T-cell (primary cell): ENCODE measurements around the gene LGI4. TPM values are rescaled to one million over a fixed set of nuclear protein-coding genes. Genes with fewer than 3 reads are reported as not detected.
A peak's percentile ranks its signal among the peaks of the same experiment; 100 is the strongest.
"Not testable (repeated sequence)": the region's sequence is repeated elsewhere in the genome, so short reads cannot be mapped to it uniquely, and the experiment has no call there.

Source experiments
- ATAC-seq, 4 experiments: fragments of 200-7000 bp in 3 of 4; fragments of 150-1000 bp in 1 of 4; cut with Tn5 transposase; replicated peaks in 1 of 4; 1 replicate in 3 of 4; 2 replicates in 1 of 4; pipeline ENCODE4 v1.10.0; 2021; ENCODE audit warnings: moderate library complexity in 3 of 4, mild to moderate bottlenecking in 2 of 4, moderate number of reproducible peaks in 1 of 4
- CTCF ChIA-PET, 2 donors: fragments of 300-600 bp; sonication (Branson Sonifier 250); formaldehyde crosslinking; loops; one replicate each; lab custom pipeline; 2022; ENCODE audit warnings: antibody characterized with exemption in 2 of 2; lab: Charles Lee
- POLR2A ChIA-PET, 2 donors: fragments of 300-600 bp; sonication (Branson Sonifier 250); formaldehyde crosslinking; loops; one replicate each; lab custom pipeline; 2022; ENCODE audit warnings: antibody characterized with exemption in 2 of 2; lab: Charles Lee
- DNase-seq, 35 experiments: peaks; one replicate each; pipeline versions ENCODE4 v3.0.0 to v3.0.0-alpha.2; 2013 to 2023
- H3K27ac ChIP-seq: one replicate; pipeline ENCODE4 v1.5.1; 2013; ENCODE audit warnings: low read length
- H3K27me3 ChIP-seq, 2 experiments: replicated peaks in 1 of 2; 1 replicate in 1 of 2; 2 replicates in 1 of 2; pipeline versions ENCODE4 v1.6.1 to v1.7.0; 2013; ENCODE audit warnings: low read length in 1 of 2, mixed read lengths in 1 of 2; ENCODE audit not compliant: control insufficient read depth in 2 of 2, insufficient read depth in 2 of 2; ENCODE audit errors: extremely low read depth in 1 of 2
- H3K36me3 ChIP-seq, 2 donors: 1 replicate in 1 of 2; 2 replicates in 1 of 2; pipeline versions ENCODE4 v1.6.1 to v1.7.0; 2013; ENCODE audit warnings: low read length in 1 of 2; ENCODE audit not compliant: control insufficient read depth in 2 of 2, insufficient read depth in 1 of 2; ENCODE audit errors: extremely low read depth in 1 of 2
- H3K4me1 ChIP-seq, 2 experiments: 1 replicate in 1 of 2; 2 replicates in 1 of 2; pipeline versions ENCODE4 v1.6.1 to v1.7.0; 2013; ENCODE audit warnings: low read length in 2 of 2, mixed read lengths in 1 of 2; ENCODE audit not compliant: insufficient read depth in 2 of 2, control insufficient read depth in 1 of 2; ENCODE audit errors: extremely low read depth in 1 of 2
- H3K4me3 ChIP-seq, 2 donors: 1 replicate in 1 of 2; 2 replicates in 1 of 2; pipeline versions ENCODE4 v1.5.1 to v1.7.0; 2013; ENCODE audit warnings: mild to moderate bottlenecking in 2 of 2, low read length in 1 of 2, moderate library complexity in 1 of 2; ENCODE audit not compliant: control insufficient read depth in 1 of 2; ENCODE audit errors: extremely low read depth in 1 of 2
- H3K9me3 ChIP-seq: 2 replicates; pipeline ENCODE4 v1.7.0; 2013
- H3K27ac Mint-ChIP-seq, 2 donors: one replicate each; pipeline ENCODE4 v1.8.0; 2020 to 2021; ENCODE audit warnings: mild to moderate bottlenecking in 2 of 2, mixed read lengths in 2 of 2
- H3K27me3 Mint-ChIP-seq, 2 donors: one replicate each; pipeline ENCODE4 v1.8.0; 2021 to 2022; ENCODE audit warnings: mixed read lengths in 2 of 2
- H3K36me3 Mint-ChIP-seq: one replicate; pipeline ENCODE4 v1.8.0; 2021; ENCODE audit warnings: mixed read lengths
- H3K4me1 Mint-ChIP-seq, 3 donors: one replicate each; pipeline ENCODE4 v1.8.0; 2020 to 2022; ENCODE audit warnings: mixed read lengths in 3 of 3, mild to moderate bottlenecking in 1 of 3
- H3K4me3 Mint-ChIP-seq, 3 donors: one replicate each; pipeline ENCODE4 v1.8.0; 2020 to 2022; ENCODE audit warnings: mild to moderate bottlenecking in 3 of 3, mixed read lengths in 3 of 3, moderate library complexity in 3 of 3
- H3K9me3 Mint-ChIP-seq, 3 donors: one replicate each; pipeline ENCODE4 v1.8.0; 2020 to 2022; ENCODE audit warnings: mixed read lengths in 3 of 3
- WGBS: methylation state at CpG from one replicate; pipeline ENCODE4 v1.1.5; 2013; ENCODE audit warnings: missing lambda C conversion rate; ENCODE audit not compliant: insufficient coverage; 5-methylcytosine and 5-hydroxymethylcytosine counted together
- total RNA-seq, 35 experiments: library from RNA in 6 of 35; stranded (reverse) in 6 of 35; fragments of 120-200 nt in 1 of 35; gene quantifications; one replicate each; pipeline versions ENCODE4 v1.2.1 to v1.2.4 and lab custom pipeline; 2013 to 2026

Gene LGI4
- total RNA-seq, 5 donors from 2014 or later (not counting 1 experiment from before 2014, with no cell fraction given), result 0.15 to 1.1 (median 0.89) TPM

DNA sequence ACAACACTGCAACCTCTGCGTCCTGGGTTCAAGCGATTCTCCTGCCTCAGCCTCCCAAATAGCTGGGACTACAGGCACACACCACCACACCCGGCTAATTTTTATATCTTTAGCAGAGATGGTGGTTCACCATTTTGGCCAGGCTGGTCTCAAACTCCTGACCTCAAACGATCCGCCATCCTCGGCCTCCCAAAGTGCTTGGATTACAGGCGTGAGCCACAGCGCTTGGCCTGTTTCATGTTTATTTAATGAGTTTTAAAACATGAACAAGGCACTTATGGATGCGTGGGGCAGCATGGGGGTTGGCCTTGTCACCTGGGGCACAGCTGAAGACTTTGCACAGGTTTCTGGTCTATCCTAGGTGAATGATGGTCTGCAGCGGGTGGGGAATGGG lies 18.3 kb upstream of the LGI4 start:
- ATAC-seq, H3K27me3 ChIP-seq, H3K9me3 Mint-ChIP-seq, H3K9me3 ChIP-seq, POLR2A ChIA-PET, DNase-seq, H3K27me3 Mint-ChIP-seq, H3K4me3 ChIP-seq: not testable (repeated sequence)
- Mint-ChIP-seq H3K27ac (peak overlapping the region; percentile 81 to 86), H3K4me1 (peaks cover 32 to 54% (median 45%) of the 10 kb centered on the region in 3 donors), H3K4me3 (peak overlapping the region; percentile 99), H3K36me3 (peaks cover 20% of the 10 kb centered on the region)
- Histone ChIP-seq H3K36me3 (peaks cover 0 to 19% of the 10 kb centered on the region in 2 donors), H3K27ac (peak overlapping the region; percentile 92), H3K4me1 (peaks cover 10 to 44% of the 10 kb centered on the region in 2 experiments)
- CTCF ChIA-PET, result interaction anchor here (1.0 to 1.7 kb wide), 4 partner anchors 12 to 70 kb away, joined by 3 to 12 read pairs (median 4); no protein-coding TSS in a partner anchor
- WGBS, result 98% methylated on average over 9 of the region's 10 CpGs

DNA sequence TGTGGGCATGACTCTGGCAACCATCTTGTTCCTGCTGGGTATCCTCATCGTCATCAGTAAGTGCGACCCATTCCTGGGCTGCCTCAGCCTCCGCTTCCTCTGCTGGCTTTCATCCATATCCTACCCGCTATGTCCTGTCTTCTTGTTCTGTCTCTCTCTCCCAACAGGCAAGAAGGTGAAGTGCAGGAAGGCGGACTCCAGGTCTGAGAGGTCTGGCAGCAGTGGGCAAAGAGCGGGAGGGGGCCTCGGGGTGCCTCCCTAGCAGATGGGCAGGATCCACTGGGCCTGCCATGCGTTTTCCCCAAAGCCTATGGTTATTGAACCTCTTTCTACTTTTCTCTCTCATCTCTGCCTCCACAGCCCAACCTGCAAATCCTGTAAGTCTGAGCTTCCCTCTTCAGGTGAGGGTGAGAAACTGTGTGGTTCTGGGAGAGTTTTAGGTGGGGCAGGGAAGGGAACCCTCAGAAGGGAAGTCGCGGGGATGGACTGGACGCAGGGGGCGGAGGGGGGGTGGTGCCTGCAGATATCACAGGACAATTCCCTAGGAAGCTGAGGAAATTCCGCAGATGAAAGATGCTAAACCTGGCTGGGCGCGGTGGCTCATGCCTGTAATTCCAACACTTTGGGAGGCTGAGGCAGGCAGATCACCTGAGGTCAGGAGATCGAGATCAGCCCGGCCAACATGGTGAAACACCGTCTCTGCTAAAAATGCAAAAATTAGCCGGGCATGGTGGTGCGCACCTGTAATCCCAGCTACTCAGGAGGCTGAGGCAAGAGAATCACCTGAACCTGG lies 16.6 kb upstream of the LGI4 start:
- no peak for ATAC-seq
- peaks cover 10 to 28% of the 10 kb centered on the region in 2 experiments for H3K4me1 ChIP-seq
- Mint-ChIP-seq H3K27ac (peak overlapping the region in 1 of 2 donors; percentile 19), H3K4me1 (peaks cover 15 to 42% (median 29%) of the 10 kb centered on the region in 3 donors), H3K4me3 (peak overlapping the region in 1 of 3 donors; percentile 41), H3K9me3 (no peaks in the 10 kb centered on the region), H3K27me3 (no peaks in the 10 kb centered on the region), H3K36me3 (peaks cover 8% of the 10 kb centered on the region)
- H3K27ac ChIP-seq, result no peak overlapping the region
- ChIA-PET CTCF (interaction anchor here in 1 of 2 donors (0.9 kb wide), 1 partner anchor 10 kb away, joined by 3 read pairs; no protein-coding TSS in a partner anchor), POLR2A (no interaction called here)
- H3K27me3 ChIP-seq, result no peaks in the 10 kb centered on the region
- H3K4me3 ChIP-seq, result no peak overlapping the region
- H3K9me3 ChIP-seq, result no peaks in the 10 kb centered on the region
- peaks cover 0 to 2% of the 10 kb centered on the region in 2 donors for H3K36me3 ChIP-seq
- WGBS, result 95% methylated on average over 11 of the region's 20 CpGs
- no peak for DNase-seq

DNA sequence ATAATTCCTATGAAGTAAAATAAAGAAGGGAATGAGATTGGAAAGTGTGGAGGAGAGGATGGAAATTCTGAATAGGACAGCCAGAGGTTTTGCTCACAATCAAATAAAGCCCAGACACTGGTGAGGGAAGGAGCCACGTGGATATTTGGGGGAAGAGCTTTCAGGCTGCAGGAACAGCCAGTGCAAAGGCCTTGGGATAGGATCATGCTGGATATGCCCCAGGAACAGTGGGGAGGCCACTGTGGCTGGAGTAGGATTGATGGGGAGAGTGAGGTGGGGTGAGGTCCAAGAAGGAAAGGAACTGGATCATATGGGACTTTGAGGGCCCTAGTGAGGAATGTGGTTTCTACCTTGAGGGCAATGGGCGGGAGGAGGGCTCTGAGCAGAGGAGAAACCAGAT lies 15.6 kb upstream of the LGI4 start:
- ChIA-PET CTCF (no interaction called here), POLR2A (interaction anchor here in 1 of 2 donors (0.7 kb wide), 1 partner anchor 122 kb away, joined by 3 read pairs; no protein-coding TSS in a partner anchor)
- H3K9me3 Mint-ChIP-seq, result no peaks in the 10 kb centered on the region
- H3K27me3 Mint-ChIP-seq, result no peaks in the 10 kb centered on the region
- no peak for ATAC-seq
- no peaks in the 10 kb centered on the region for H3K36me3 Mint-ChIP-seq
- H3K4me1 ChIP-seq, result peaks cover 3 to 18% of the 10 kb centered on the region in 2 experiments
- H3K4me3 Mint-ChIP-seq, result no peak overlapping the region
- H3K27me3 ChIP-seq, result no peaks in the 10 kb centered on the region
- WGBS, result 84% methylated on average over 2 of the region's 2 CpGs
- peak overlapping the region in 1 of 2 donors; percentile 47 for H3K27ac Mint-ChIP-seq
- H3K4me3 ChIP-seq, result no peak overlapping the region
- no peak overlapping the region for H3K27ac ChIP-seq
- no peaks in the 10 kb centered on the region for H3K9me3 ChIP-seq
- H3K4me1 Mint-ChIP-seq, result peaks cover 7 to 33% (median 21%) of the 10 kb centered on the region in 3 donors
- no peak for DNase-seq
- H3K36me3 ChIP-seq, result no peaks in the 10 kb centered on the region

DNA sequence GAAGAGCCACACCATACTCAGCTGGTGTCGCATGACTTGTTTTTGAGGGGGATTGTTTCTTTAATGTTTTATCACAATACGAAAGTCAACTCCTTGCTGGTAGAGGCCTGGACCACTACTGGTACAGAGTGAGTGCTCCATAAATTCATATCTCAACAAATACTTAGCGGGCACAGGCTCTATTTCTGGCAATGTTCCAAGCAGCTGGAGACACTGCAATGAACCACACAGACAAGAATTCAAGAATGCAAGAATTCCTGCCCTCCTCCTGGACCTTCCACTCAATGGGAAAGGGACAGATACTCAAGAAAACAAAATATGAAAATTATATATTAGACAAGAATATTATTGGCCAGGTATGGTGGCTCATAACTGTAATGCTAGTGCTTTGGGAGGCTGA lies 14.6 kb upstream of the LGI4 start:
- H3K9me3 ChIP-seq, result no peaks in the 10 kb centered on the region
- DNase-seq (no peak), ATAC-seq (no peak)
- ChIA-PET POLR2A (interaction anchor here in 1 of 2 donors (0.7 kb wide), 1 partner anchor 123 kb away, joined by 3 read pairs; no protein-coding TSS in a partner anchor), CTCF (no interaction called here)
- WGBS, result 89% methylated on average over 1 of the region's 3 CpGs
- H3K27me3 ChIP-seq, result no peaks in the 10 kb centered on the region
- H3K27ac ChIP-seq, result no peak overlapping the region
- H3K4me1 ChIP-seq, result peaks cover 3 to 24% of the 10 kb centered on the region in 2 experiments
- no peak overlapping the region for H3K4me3 ChIP-seq
- H3K9me3 Mint-ChIP-seq, result no peaks in the 10 kb centered on the region
- no peaks in the 10 kb centered on the region for H3K36me3 ChIP-seq
- no peaks in the 10 kb centered on the region for H3K36me3 Mint-ChIP-seq
- H3K4me1 Mint-ChIP-seq, result peaks cover 17 to 34% (median 26%) of the 10 kb centered on the region in 3 donors
- no peak overlapping the region for H3K4me3 Mint-ChIP-seq
- no peaks in the 10 kb centered on the region for H3K27me3 Mint-ChIP-seq
- H3K27ac Mint-ChIP-seq, result no peak overlapping the region

DNA sequence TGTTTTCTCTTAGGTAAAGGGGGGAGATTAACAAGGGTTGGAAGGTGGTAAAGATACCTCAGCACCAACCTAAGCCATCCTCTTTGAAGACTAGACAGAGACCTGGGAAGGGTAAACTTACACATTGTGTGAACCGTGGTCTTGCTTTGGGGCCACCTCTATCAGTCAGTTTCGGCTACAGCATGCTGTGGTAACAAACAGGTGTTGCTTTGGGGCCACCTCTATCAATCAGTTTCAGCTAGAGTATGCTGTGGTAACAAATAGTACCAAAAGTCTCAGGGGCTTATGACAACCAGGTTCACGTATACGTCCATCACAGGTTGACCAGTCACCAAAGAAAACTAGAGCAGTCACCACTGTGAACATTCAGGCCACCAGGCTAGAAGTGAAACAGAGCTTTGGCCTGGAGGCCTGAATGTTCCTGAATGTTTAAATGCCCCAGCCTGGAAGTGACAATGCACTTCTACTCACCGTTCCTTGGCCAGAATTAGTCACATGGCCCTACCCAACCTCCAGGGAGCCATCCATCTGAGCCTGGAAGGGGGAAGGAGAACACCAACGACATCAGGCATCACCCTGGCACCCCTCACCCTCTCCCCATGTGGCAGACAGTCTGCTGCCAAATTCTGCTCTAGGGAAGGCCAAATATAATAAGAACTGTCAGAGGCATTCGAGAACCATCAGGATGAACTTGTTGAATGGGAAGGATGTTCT lies 12.0 kb upstream of the LGI4 start:
- peaks cover 0 to 11% of the 10 kb centered on the region in 2 experiments for H3K27me3 ChIP-seq
- H3K36me3 Mint-ChIP-seq, result no peaks in the 10 kb centered on the region
- H3K27me3 Mint-ChIP-seq, result no peaks in the 10 kb centered on the region
- no peaks in the 10 kb centered on the region for H3K9me3 ChIP-seq
- H3K27ac ChIP-seq, result no peak overlapping the region
- H3K4me3 ChIP-seq, result no peak overlapping the region
- ATAC-seq (no peak), DNase-seq (no peak)
- ChIA-PET CTCF (interaction anchor here in 1 of 2 donors (0.6 to 0.7 kb wide), 3 partner anchors 10 to 82 kb away, joined by 3 to 4 read pairs (median 4); no protein-coding TSS in a partner anchor), POLR2A (no interaction called here)
- H3K9me3 Mint-ChIP-seq, result no peaks in the 10 kb centered on the region
- 100% methylated on average over 3 of the region's 7 CpGs for WGBS
- H3K4me1 Mint-ChIP-seq, result peaks cover 24 to 29% (median 25%) of the 10 kb centered on the region in 3 donors
- no peaks in the 10 kb centered on the region for H3K36me3 ChIP-seq
- peaks cover 9 to 34% of the 10 kb centered on the region in 2 experiments for H3K4me1 ChIP-seq
- H3K4me3 Mint-ChIP-seq, result no peak overlapping the region
- peak overlapping the region in 1 of 2 donors; percentile 74 for H3K27ac Mint-ChIP-seq
